Stomach (tissue), 9 donors: ENCODE data around the gene CKB. TPM values are rescaled to one million over a fixed set of nuclear protein-coding genes. Genes with fewer than 3 reads are reported as not detected.

Experiments used
- DNase-seq, 2 donors: peaks; one replicate each; pipeline versions ENCODE4 v3.0.0 to v3.0.0-alpha.2; 2013 to 2019
- H3K27ac ChIP-seq, 5 donors: fragments of 200-600 bp in 4 of 5; sonication (generic) in 4 of 5; one replicate each; pipeline ENCODE4 v1.5.1; 2013 to 2019; ENCODE audit warnings: mild to moderate bottlenecking in 1 of 5, moderate library complexity in 1 of 5
- H3K27me3 ChIP-seq, 3 donors: fragments of 200-600 bp; sonication (generic); one replicate each; pipeline ENCODE4 v1.5.1; 2017 to 2019; ENCODE audit warnings: mixed run types in 1 of 3
- H3K36me3 ChIP-seq, 4 donors: fragments of 200-600 bp; sonication (generic); 1 replicate in 3 of 4; 2 replicates in 1 of 4; pipeline ENCODE4 v1.5.1; 2016 to 2019
- H3K4me1 ChIP-seq, 4 donors: fragments of 200-600 bp; sonication (generic); one replicate each; pipeline ENCODE4 v1.5.1; 2016 to 2019
- H3K4me3 ChIP-seq, 4 donors: fragments of 200-600 bp; sonication (generic) in 3 of 4; one replicate each; pipeline ENCODE4 v1.5.1; 2016 to 2019; ENCODE audit warnings: mild to moderate bottlenecking in 1 of 4
- H3K9me3 ChIP-seq, 4 donors: fragments of 200-600 bp; sonication (generic); one replicate each; pipeline ENCODE4 v1.5.1; 2016 to 2019
- EP300 ChIP-seq: sonication (generic); formaldehyde crosslinking; IDR thresholded peaks from one replicate; pipeline ENCODE4 v1.6.1; 2017; ENCODE audit warnings: antibody characterized with exemption
- POLR2A ChIP-seq, 4 donors: fragments of 450-650 bp; IDR thresholded peaks; one replicate each; pipeline ENCODE4 v1.6.1; 2016; ENCODE audit warnings: antibody characterized with exemption in 4 of 4, control low read depth in 2 of 4, mild to moderate bottlenecking in 1 of 4, moderate library complexity in 1 of 4
- POLR2AphosphoS5 ChIP-seq, 3 donors: sonication (generic); formaldehyde crosslinking; IDR thresholded peaks; one replicate each; pipeline ENCODE4 v1.6.1; 2016; ENCODE audit warnings: antibody characterized with exemption in 3 of 3
- WGBS, 5 donors: extraction: QIAGEN DNeasy Blood & Tissue Kit in 3 of 5; methylation state at CpG; one replicate each; pipeline versions ENCODE4 v1.1.5 to v1.1.7; 2013 to 2018; 5-methylcytosine and 5-hydroxymethylcytosine counted together
- intact Hi-C: fragments of 100-400 bp; cut with DNase I; formaldehyde crosslinking; loops from one replicate; pipeline ENCODE4 v1.15.1; 2023; ENCODE audit warnings: low total_unique reads
- polyA plus RNA-seq, 3 donors: library from polyadenylated mRNA; stranded (reverse); fragments of 200-250 nt; gene quantifications; one replicate each; pipeline ENCODE4 v1.2.3, GENCODE V29; 2013
- total RNA-seq, 5 donors: library from RNA; depleted of rRNA; stranded (reverse); fragments of >200 nt; gene quantifications; one replicate each; pipeline versions ENCODE4 v1.1.0 to v1.2.3, GENCODE V29; 2014 to 2016
- TF ChIP-seq, protein P1 (sequence below), 7 experiments: fragments of 450-650 bp in 4 of 7; fragments of 200-600 bp in 3 of 7; sonication (generic) in 3 of 7; IDR thresholded peaks; one replicate each; pipeline ENCODE4 v1.5.1; 2016 to 2019; ENCODE audit warnings: antibody characterized with exemption in 7 of 7, control low read depth in 2 of 7, mild to moderate bottlenecking in 1 of 7
- donor health status: healthy with polysubstance abuse.
- donor health status: Bipolar disorder and iron deficiency.
- donor health status: healthy.

The CKB gene
- total and polyA plus RNA-seq, 8 donors = 216 to 1,146 (median 806) TPM

DNA sequence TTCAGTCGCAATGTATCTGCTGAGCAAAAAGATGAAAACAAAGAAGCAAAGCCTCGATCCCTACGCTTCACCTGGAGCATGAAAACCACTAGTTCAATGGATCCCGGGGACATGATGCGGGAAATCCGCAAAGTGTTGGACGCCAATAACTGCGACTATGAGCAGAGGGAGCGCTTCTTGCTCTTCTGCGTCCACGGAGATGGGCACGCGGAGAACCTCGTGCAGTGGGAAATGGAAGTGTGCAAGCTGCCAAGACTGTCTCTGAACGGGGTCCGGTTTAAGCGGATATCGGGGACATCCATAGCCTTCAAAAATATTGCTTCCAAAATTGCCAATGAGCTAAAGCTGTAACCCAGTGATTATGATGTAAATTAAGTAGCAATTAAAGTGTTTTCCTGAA, 19.8 kb downstream of the CKB start:
- no peak overlapping the region for H3K4me3 ChIP-seq
- no peaks in the 10 kb centered on the region for H3K27me3 ChIP-seq
- TF ChIP-seq POLR2AphosphoS5 (IDR thresholded peaks at IDR 0.05) = no peak
- TF ChIP-seq POLR2A (IDR thresholded peaks at IDR 0.05) = no peak
- no peak for TF ChIP-seq EP300
- TF ChIP-seq, protein P1, sequence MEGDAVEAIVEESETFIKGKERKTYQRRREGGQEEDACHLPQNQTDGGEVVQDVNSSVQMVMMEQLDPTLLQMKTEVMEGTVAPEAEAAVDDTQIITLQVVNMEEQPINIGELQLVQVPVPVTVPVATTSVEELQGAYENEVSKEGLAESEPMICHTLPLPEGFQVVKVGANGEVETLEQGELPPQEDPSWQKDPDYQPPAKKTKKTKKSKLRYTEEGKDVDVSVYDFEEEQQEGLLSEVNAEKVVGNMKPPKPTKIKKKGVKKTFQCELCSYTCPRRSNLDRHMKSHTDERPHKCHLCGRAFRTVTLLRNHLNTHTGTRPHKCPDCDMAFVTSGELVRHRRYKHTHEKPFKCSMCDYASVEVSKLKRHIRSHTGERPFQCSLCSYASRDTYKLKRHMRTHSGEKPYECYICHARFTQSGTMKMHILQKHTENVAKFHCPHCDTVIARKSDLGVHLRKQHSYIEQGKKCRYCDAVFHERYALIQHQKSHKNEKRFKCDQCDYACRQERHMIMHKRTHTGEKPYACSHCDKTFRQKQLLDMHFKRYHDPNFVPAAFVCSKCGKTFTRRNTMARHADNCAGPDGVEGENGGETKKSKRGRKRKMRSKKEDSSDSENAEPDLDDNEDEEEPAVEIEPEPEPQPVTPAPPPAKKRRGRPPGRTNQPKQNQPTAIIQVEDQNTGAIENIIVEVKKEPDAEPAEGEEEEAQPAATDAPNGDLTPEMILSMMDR (IDR thresholded peaks at IDR 0.05) = no peak
- intact Hi-C loops = no loop called here
- DNase-seq = no peak
- H3K36me3 ChIP-seq = peaks cover 34 to 93% (median 91%) of the 10 kb centered on the region in 4 donors
- peaks cover 0 to 12% (median 6%) of the 10 kb centered on the region in 4 donors for H3K4me1 ChIP-seq
- H3K9me3 ChIP-seq = no peaks in the 10 kb centered on the region
- WGBS, 5 donors = 93 to 97% (median 95%) methylated on average over 18 of the region's 18 CpGs
- H3K27ac ChIP-seq = no peak overlapping the region

DNA sequence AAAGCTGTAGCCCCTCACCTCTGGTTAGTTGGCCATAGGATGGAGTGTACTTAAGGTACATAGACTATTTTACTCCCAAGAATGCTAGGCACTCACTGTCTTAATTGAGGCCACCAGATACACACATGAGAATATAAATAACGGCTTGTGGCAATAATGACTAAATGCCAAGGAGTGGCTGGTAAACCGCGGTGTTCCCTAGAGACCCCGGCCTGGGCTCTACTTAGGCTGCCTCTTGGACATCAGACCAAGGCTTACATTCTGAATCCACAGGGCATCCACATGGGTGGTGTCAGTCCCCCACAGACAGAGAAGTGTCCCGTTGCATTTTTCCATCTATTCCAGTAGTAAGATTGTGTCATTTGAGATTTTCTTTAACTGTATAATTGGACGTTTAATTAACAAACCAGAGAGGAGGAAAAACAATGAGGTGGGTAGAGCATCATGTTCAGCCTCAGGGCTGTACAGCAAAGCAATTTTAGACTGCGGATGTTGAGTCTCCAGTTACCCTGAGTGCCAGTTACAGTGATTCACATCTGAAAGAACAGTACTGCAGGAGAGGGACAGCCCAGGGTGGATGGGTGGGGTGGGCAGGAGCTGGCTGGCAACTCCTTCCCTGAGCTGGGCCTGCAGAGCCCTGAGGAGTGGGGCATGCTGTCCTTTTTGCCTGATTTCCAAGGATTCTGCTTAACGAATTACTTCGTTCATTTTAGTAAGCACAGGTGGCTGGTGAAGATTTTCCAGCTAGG, 20.5 kb downstream of the CKB start:
- Histone ChIP-seq H3K36me3 (peaks cover 34 to 93% (median 90%) of the 10 kb centered on the region in 4 donors), H3K27ac (no peak overlapping the region), H3K27me3 (no peaks in the 10 kb centered on the region), H3K9me3 (no peaks in the 10 kb centered on the region), H3K4me1 (peaks cover 0 to 12% (median 6%) of the 10 kb centered on the region in 4 donors), H3K4me3 (no peak overlapping the region)
- WGBS, 5 donors = 90 to 94% (median 92%) methylated on average over 9 of the region's 9 CpGs
- intact Hi-C loops = no loop called here
- TF ChIP-seq POLR2A (IDR thresholded peaks at IDR 0.05) (no peak), EP300 (no peak)
- TF ChIP-seq, protein P1 (IDR thresholded peaks at IDR 0.05) = no peak
- no peak for DNase-seq

DNA sequence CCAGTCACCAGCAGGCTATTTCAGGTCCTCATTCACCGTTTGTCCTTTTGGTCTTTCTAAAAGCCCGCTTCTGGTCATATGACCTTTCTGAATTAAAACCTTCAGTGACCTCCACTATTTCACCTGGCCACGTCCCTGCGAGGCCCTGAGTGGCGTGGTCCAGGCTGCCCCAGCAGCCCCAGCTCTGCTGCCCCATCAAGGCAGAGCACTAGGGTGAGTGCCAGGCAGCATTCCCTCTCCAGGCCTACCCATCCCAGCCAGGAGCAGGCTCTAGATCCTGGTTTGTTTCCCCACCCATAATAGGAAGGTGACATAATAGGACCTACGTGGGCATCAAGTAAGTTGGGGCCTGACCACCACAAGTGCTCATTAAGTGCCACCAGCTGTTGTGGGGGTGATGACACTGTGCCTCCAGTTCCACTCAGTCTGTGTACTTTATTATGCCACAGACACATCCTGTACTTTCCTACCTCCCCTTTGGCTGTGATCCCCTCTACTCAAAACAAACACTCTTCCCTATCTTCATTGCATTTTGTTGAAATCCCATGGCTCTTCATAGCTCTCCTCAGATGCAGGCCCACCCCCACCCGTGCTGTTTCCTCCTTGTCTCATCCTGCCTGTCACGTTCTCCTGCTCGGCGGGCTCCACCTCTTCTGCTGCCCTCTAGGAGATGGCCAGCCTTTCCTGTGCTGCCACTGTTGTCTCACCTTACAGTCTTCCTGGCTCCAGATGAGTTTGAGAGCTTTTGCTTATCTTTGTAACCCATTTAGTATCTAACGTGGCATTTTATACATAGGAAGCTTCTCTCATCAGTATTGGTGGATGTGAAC, 21.4 kb downstream of the CKB start:
- peaks cover 0 to 12% (median 6%) of the 10 kb centered on the region in 4 donors for H3K4me1 ChIP-seq
- 75 to 85% (median 79%) methylated on average over 11 of the region's 11 CpGs for WGBS, 5 donors
- H3K4me3 ChIP-seq = no peak overlapping the region
- TF ChIP-seq, protein P1 (IDR thresholded peaks at IDR 0.05) = no peak
- no peak for TF ChIP-seq POLR2A (IDR thresholded peaks at IDR 0.05)
- no peak for TF ChIP-seq POLR2AphosphoS5 (IDR thresholded peaks at IDR 0.05)
- no peak for TF ChIP-seq EP300
- peak overlapping the region in 1 of 5 donors; percentile 59 for H3K27ac ChIP-seq
- intact Hi-C loops = no loop called here
- no peaks in the 10 kb centered on the region for H3K9me3 ChIP-seq
- peaks cover 34 to 98% (median 92%) of the 10 kb centered on the region in 4 donors for H3K36me3 ChIP-seq
- H3K27me3 ChIP-seq = no peaks in the 10 kb centered on the region
- DNase-seq = no peak

DNA sequence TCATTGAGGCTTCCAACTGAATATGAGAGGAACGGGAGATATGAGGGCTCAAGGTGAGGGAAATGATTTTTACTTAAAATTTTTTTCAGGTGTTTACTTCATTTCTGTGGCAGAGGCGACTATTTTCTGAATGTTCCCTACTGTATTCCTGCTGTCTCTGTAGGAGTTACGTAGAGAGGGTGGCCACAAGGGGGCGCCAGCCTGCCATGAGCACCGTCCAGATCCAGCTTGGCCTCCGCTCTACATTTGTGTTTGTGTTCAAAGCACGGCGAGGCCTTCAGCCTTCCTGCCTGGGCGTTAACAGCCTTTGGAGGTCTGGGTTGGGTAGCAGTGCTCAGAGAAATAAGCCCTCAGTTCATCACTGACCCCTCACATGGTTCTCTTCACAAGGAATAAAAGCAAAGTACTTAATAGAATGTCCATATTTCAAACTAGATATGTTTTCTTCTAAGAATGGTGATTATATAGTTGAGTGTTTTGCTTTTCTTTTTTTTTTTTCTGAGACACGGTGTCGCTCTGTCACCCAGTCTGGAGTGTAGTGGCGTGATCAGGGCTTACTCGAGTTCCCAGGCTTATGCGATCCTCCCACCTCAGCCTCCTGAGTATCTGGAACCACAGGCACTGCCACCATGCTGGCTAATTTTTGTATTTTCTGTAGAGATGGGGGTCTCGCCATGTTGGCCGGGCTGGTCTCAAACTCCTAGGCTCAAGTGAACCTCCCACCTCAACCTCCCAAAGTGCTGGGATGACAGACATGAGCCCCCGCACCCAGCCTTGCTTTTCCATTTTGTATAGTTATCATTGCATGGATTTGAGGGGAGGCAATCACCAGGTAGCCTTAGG, 22.3 kb downstream of the CKB start:
- H3K27ac ChIP-seq = peak overlapping the region in 3 of 5 donors; percentile 16 to 59 (median 27)
- 37 to 45% (median 41%) methylated on average over 17 of the region's 17 CpGs for WGBS, 5 donors

More for the DNA sequence above, 22.3 kb downstream of the CKB start:
- Histone ChIP-seq H3K36me3 (peaks cover 38 to 98% (median 92%) of the 10 kb centered on the region in 4 donors), H3K4me3 (no peak overlapping the region), H3K27me3 (no peaks in the 10 kb centered on the region), H3K4me1 (peaks cover 0 to 12% (median 6%) of the 10 kb centered on the region in 4 donors), H3K9me3 (no peaks in the 10 kb centered on the region)
- intact Hi-C loops = no loop called here
- DNase-seq = peak; percentile 94 to 96
- TF ChIP-seq, protein P1 (IDR thresholded peaks at IDR 0.05) = peak in 5 of 7 experiments; percentile 68 to 94 (median 85)
- TF ChIP-seq EP300 = no peak
- peak in 2 of 3 donors; percentile 19 to 77 for TF ChIP-seq POLR2AphosphoS5 (IDR thresholded peaks at IDR 0.05)
- no peak for TF ChIP-seq POLR2A (IDR thresholded peaks at IDR 0.05)
